ENCODE measurements around the gene OTX1.

GRCh38 chr2:63101954-63102353 is 51.3 kb downstream of the OTX1 start:
- no peak for TF ChIP-seq POLR2AphosphoS5 (IDR thresholded peaks at IDR 0.05; ENCODE audit: low read depth, low read length)
- TF ChIP-seq, protein P1, sequence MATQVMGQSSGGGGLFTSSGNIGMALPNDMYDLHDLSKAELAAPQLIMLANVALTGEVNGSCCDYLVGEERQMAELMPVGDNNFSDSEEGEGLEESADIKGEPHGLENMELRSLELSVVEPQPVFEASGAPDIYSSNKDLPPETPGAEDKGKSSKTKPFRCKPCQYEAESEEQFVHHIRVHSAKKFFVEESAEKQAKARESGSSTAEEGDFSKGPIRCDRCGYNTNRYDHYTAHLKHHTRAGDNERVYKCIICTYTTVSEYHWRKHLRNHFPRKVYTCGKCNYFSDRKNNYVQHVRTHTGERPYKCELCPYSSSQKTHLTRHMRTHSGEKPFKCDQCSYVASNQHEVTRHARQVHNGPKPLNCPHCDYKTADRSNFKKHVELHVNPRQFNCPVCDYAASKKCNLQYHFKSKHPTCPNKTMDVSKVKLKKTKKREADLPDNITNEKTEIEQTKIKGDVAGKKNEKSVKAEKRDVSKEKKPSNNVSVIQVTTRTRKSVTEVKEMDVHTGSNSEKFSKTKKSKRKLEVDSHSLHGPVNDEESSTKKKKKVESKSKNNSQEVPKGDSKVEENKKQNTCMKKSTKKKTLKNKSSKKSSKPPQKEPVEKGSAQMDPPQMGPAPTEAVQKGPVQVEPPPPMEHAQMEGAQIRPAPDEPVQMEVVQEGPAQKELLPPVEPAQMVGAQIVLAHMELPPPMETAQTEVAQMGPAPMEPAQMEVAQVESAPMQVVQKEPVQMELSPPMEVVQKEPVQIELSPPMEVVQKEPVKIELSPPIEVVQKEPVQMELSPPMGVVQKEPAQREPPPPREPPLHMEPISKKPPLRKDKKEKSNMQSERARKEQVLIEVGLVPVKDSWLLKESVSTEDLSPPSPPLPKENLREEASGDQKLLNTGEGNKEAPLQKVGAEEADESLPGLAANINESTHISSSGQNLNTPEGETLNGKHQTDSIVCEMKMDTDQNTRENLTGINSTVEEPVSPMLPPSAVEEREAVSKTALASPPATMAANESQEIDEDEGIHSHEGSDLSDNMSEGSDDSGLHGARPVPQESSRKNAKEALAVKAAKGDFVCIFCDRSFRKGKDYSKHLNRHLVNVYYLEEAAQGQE (IDR thresholded peaks at IDR 0.05; ENCODE audit: insufficient read depth in 1 of 2, low read depth in 2 of 2, low read length in 2 of 2) = no peak
- no peak for TF ChIP-seq TAF1 (IDR thresholded peaks at IDR 0.05; ENCODE audit: borderline replicate concordance, insufficient read depth, low read length)
- TF ChIP-seq FOXP2 (optimal IDR thresholded peaks at IDR 0.05; ENCODE audit: borderline replicate concordance, extremely low read depth, extremely low read length, insufficient read depth) = no peak

Measured in PFSK-1 (cell line).